GM12878 (cell line): ENCODE results near the gene ENSA. TPM values are rescaled to one million over a fixed set of nuclear protein-coding genes. Genes with fewer than 3 reads are reported as not detected.

Source experiments
- BMI1 ChIP-seq: fragments of 450-650 bp; IDR thresholded peaks from 2 replicates; pipeline ENCODE4 v1.6.1; 2016; ENCODE audit warnings: mild to moderate bottlenecking, moderate library complexity, borderline replicate concordance
- CBX3 ChIP-seq: fragments of 200-600 bp; sonication (generic); IDR thresholded peaks from 2 replicates; pipeline ENCODE4 v1.6.1; 2016; ENCODE audit warnings: low read depth, borderline replicate concordance
- CBX5 ChIP-seq: sonication (generic); IDR thresholded peaks from 2 replicates; pipeline ENCODE4 v1.6.1; 2016; ENCODE audit warnings: low read depth, moderate library complexity, mild to moderate bottlenecking, inconsistent platforms
- CEBPB ChIP-seq, 2 experiments: fragments of 150-350 bp in 1 of 2; IDR thresholded peaks; 2 replicates each; pipeline ENCODE4 v1.6.1; 2012 to 2014; ENCODE audit warnings: low read depth in 2 of 2, low read length in 2 of 2, borderline replicate concordance in 1 of 2, inconsistent platforms in 1 of 2
- IRF4 ChIP-seq: IDR thresholded peaks from 2 replicates; pipeline ENCODE4 v1.6.1; 2011; ENCODE audit warnings: low read depth, low read length
- KDM1A ChIP-seq: fragments of 200-600 bp; sonication (generic); IDR thresholded peaks from 2 replicates; pipeline ENCODE4 v1.6.1; 2016; ENCODE audit warnings: borderline replicate concordance
- POLR2A ChIP-seq: IDR thresholded peaks from 2 replicates; pipeline ENCODE4 v1.6.1; 2011; ENCODE audit warnings: low read depth, mild to moderate bottlenecking, low read length
- RAD51 ChIP-seq: fragments of 450-650 bp; IDR thresholded peaks from 2 replicates; pipeline ENCODE4 v1.6.1; 2016; ENCODE audit warnings: moderate library complexity, mild to moderate bottlenecking, inconsistent platforms
- RELA ChIP-seq: fragments of 450-650 bp; IDR thresholded peaks from 2 replicates; pipeline ENCODE4 v1.8.0; 2014; ENCODE audit warnings: borderline replicate concordance; ENCODE audit not compliant: partially characterized antibody
- SMAD1 ChIP-seq: fragments of 450-650 bp; IDR thresholded peaks from 2 replicates; pipeline ENCODE4 v1.6.1; 2018; ENCODE audit warnings: mild to moderate bottlenecking, low read depth; ENCODE audit not compliant: partially characterized antibody
- STAT1 ChIP-seq: fragments of 450-650 bp; conservative IDR thresholded peaks from 2 replicates; pipeline ENCODE4 v1.6.1; 2014; ENCODE audit warnings: antibody characterized with exemption, mild to moderate bottlenecking
- STAT3 ChIP-seq: IDR thresholded peaks from 2 replicates; pipeline ENCODE4 v1.6.1; 2011; ENCODE audit warnings: low read depth, low read length, improper control_type of control experiment
- SUPT20H ChIP-seq: IDR thresholded peaks from 2 replicates; pipeline ENCODE4 v1.6.1; 2011; ENCODE audit warnings: low read depth, mild to moderate bottlenecking, low read length, moderate library complexity, borderline replicate concordance; ENCODE audit not compliant: control insufficient read depth
- TBL1XR1 ChIP-seq: IDR thresholded peaks from 2 replicates; pipeline ENCODE4 v1.6.1; 2012; ENCODE audit warnings: low read depth, low read length, improper control_type of control experiment
- TCF12 ChIP-seq: IDR thresholded peaks from 2 replicates; pipeline ENCODE4 v1.6.1; 2011; ENCODE audit warnings: low read depth, mild to moderate bottlenecking, low read length
- ZNF622 ChIP-seq: fragments of 450-650 bp; IDR thresholded peaks from 2 replicates; pipeline ENCODE4 v1.6.1; 2017; ENCODE audit warnings: mild to moderate bottlenecking, inconsistent platforms
- polyA plus RNA-seq, 11 experiments: library from polyadenylated mRNA; depleted of rRNA in 4 of 11; unstranded in 6 of 11; stranded (reverse) in 5 of 11; fragments of >200 nt; fragmentation: Nextera tagmentation in 4 of 11; fragmentation: Illumina TruSeq in 1 of 11; extraction: Ambion mirVana in 4 of 11; extraction: Trizol in 1 of 11; gene quantifications; 1 replicate in 1 of 11; 2 replicates in 10 of 11; pipeline versions ENCODE4 v1.2.1 to v1.2.3, GENCODE V29; 2011 to 2016; ENCODE audit warnings: inconsistent platforms in 2 of 11, missing spikeins in 2 of 11, low read depth in 1 of 11
- total RNA-seq, 4 experiments: library from RNA; depleted of rRNA in 3 of 4; stranded (reverse); fragments of >200 nt in 3 of 4; fragmentation: Illumina TruSeq in 1 of 4; extraction: Trizol in 1 of 4; gene quantifications; 2 replicates each; pipeline versions ENCODE4 v1.2.1 to v1.2.3, GENCODE V29; 2013 to 2021
- TF ChIP-seq, protein P1 (sequence below): fragments of 450-650 bp; IDR thresholded peaks from 2 replicates; pipeline ENCODE4 v1.6.1; 2017; ENCODE audit warnings: mild to moderate bottlenecking, moderate library complexity
- TF ChIP-seq, protein P2 (sequence below): IDR thresholded peaks from 2 replicates; pipeline ENCODE4 v1.6.1; 2011; ENCODE audit warnings: borderline replicate concordance, low read depth, mild to moderate bottlenecking, moderate library complexity, low read length; ENCODE audit not compliant: insufficient read depth, poor library complexity, severe bottlenecking
- TF ChIP-seq, protein P3 (sequence below): IDR thresholded peaks from 2 replicates; pipeline ENCODE4 v1.6.1; 2012; ENCODE audit warnings: low read length, inconsistent platforms
- TF ChIP-seq, protein P4 (sequence below): fragments of 450-650 bp; formaldehyde crosslinking; IDR thresholded peaks from 2 replicates; pipeline ENCODE4 v1.4.0; 2022; ENCODE audit warnings: mild to moderate bottlenecking, moderate library complexity

The ENSA gene
- total and polyA plus RNA-seq, 10 of the 15 experiments (the other 5 are each of a cell fraction or from before 2014, with no cell fraction given) = 56.1 to 605 (median 143) TPM

DNA sequence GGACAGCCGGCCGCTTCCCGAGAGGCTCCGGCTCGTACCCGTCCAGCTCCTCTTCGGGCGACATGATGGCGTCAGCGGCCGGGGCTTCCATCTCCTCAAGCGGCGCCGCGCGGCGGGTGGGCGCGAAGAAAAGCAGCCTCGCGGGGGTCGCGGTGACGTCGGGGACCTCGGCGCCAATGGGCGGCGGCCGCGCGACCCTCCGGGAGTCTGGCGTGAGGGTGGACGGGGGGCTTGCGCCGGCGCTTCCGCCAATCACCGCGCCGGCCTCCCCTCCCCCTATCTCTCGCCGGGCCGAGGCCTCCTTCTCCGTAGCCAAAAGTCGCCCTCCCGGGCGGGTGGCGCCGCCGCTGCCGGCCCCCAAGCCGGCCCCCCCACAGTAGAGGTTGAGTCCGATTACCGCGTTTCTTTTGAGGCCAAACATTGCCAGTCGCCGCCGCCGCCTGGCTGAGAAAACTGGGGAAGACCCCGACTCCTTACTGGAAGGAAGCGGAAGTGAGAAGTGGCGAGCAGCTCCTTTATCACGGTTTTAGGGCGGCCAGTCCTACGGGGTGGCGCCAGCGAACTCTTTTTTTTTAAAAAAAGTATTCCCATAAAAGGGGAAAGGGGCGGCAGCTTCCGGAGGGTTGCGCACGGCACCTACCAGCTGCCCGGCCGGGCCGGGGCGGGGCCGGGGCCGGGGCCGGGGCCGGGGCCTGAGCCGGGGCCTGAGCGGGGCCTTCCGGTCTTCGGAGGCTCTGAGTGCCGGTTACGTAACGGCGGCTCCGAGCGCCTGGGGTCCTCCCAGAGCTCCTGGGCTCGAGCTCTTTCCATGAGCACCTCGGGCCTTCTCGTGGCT, 50.1 kb downstream of the ENSA start, which contains the start of gene MCL1 (continued):
- TF ChIP-seq, protein P1, sequence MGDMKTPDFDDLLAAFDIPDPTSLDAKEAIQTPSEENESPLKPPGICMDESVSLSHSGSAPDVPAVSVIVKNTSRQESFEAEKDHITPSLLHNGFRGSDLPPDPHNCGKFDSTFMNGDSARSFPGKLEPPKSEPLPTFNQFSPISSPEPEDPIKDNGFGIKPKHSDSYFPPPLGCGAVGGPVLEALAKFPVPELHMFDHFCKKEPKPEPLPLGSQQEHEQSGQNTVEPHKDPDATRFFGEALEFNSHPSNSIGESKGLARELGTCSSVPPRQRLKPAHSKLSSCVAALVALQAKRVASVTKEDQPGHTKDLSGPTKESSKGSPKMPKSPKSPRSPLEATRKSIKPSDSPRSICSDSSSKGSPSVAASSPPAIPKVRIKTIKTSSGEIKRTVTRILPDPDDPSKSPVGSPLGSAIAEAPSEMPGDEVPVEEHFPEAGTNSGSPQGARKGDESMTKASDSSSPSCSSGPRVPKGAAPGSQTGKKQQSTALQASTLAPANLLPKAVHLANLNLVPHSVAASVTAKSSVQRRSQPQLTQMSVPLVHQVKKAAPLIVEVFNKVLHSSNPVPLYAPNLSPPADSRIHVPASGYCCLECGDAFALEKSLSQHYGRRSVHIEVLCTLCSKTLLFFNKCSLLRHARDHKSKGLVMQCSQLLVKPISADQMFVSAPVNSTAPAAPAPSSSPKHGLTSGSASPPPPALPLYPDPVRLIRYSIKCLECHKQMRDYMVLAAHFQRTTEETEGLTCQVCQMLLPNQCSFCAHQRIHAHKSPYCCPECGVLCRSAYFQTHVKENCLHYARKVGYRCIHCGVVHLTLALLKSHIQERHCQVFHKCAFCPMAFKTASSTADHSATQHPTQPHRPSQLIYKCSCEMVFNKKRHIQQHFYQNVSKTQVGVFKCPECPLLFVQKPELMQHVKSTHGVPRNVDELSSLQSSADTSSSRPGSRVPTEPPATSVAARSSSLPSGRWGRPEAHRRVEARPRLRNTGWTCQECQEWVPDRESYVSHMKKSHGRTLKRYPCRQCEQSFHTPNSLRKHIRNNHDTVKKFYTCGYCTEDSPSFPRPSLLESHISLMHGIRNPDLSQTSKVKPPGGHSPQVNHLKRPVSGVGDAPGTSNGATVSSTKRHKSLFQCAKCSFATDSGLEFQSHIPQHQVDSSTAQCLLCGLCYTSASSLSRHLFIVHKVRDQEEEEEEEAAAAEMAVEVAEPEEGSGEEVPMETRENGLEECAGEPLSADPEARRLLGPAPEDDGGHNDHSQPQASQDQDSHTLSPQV = no peak
- TF ChIP-seq SUPT20H = no peak
- 0 out of 2 replicates have a peak, but pooled peaks have one; percentile 15 for TF ChIP-seq IRF4
- no peak for TF ChIP-seq ZNF622
- TF ChIP-seq STAT3 = no peak
- TF ChIP-seq TBL1XR1 = peak; percentile 85
- TF ChIP-seq CBX3 = no peak
- TF ChIP-seq CEBPB (IDR thresholded peaks at IDR 0.05; ENCODE audit: borderline replicate concordance in 1 of 2, low read depth in 2 of 2, low read length in 2 of 2) = no peak
- TF ChIP-seq BMI1 = no peak
- peak; percentile 94 for TF ChIP-seq POLR2A
- TF ChIP-seq KDM1A = no peak
- TF ChIP-seq TCF12 = peak; percentile 85; the same call in 1 of the 2 replicates
- peak; percentile 92 for TF ChIP-seq SMAD1
- no peak; the same call in 1 of the 2 replicates for TF ChIP-seq CBX5
- TF ChIP-seq STAT1 = peak; percentile 86; the same call in 1 of the 2 replicates
- TF ChIP-seq, protein P2, sequence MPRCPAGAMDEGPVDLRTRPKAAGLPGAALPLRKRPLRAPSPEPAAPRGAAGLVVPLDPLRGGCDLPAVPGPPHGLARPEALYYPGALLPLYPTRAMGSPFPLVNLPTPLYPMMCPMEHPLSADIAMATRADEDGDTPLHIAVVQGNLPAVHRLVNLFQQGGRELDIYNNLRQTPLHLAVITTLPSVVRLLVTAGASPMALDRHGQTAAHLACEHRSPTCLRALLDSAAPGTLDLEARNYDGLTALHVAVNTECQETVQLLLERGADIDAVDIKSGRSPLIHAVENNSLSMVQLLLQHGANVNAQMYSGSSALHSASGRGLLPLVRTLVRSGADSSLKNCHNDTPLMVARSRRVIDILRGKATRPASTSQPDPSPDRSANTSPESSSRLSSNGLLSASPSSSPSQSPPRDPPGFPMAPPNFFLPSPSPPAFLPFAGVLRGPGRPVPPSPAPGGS = peak; percentile 53
- TF ChIP-seq, protein P3, sequence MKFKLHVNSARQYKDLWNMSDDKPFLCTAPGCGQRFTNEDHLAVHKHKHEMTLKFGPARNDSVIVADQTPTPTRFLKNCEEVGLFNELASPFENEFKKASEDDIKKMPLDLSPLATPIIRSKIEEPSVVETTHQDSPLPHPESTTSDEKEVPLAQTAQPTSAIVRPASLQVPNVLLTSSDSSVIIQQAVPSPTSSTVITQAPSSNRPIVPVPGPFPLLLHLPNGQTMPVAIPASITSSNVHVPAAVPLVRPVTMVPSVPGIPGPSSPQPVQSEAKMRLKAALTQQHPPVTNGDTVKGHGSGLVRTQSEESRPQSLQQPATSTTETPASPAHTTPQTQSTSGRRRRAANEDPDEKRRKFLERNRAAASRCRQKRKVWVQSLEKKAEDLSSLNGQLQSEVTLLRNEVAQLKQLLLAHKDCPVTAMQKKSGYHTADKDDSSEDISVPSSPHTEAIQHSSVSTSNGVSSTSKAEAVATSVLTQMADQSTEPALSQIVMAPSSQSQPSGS = 0 out of 2 replicates have a peak, but pooled peaks have one; percentile 35
- TF ChIP-seq, protein P4, sequence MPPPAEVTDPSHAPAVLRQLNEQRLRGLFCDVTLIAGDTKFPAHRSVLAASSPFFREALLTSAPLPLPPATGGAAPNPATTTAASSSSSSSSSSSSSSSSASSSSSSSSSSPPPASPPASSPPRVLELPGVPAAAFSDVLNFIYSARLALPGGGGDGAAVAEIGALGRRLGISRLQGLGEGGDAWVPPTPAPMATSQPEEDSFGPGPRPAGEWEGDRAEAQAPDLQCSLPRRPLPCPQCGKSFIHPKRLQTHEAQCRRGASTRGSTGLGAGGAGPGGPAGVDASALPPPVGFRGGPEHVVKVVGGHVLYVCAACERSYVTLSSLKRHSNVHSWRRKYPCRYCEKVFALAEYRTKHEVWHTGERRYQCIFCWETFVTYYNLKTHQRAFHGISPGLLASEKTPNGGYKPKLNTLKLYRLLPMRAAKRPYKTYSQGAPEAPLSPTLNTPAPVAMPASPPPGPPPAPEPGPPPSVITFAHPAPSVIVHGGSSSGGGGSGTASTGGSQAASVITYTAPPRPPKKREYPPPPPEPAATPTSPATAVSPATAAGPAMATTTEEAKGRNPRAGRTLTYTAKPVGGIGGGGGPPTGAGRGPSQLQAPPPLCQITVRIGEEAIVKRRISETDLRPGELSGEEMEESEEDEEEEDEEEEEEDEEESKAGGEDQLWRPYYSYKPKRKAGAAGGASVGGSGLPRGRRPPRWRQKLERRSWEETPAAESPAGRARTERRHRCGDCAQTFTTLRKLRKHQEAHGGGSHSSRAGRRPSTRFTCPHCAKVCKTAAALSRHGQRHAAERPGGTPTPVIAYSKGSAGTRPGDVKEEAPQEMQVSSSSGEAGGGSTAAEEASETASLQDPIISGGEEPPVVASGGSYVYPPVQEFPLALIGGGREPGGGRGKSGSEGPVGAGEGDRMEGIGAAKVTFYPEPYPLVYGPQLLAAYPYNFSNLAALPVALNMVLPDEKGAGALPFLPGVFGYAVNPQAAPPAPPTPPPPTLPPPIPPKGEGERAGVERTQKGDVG (CRISPR knock-in tag) = no peak
- TF ChIP-seq RELA = peak; percentile 60
- TF ChIP-seq RAD51 = no peak
